ENCODE measurements around the gene TLX2.
A peak's percentile ranks its signal among the peaks of the same experiment; 100 is the strongest.
"Not testable (repeated sequence)": the region's sequence is repeated elsewhere in the genome, so short reads cannot be mapped to it uniquely, and the experiment has no call there.

TLX2 gene

DNA sequence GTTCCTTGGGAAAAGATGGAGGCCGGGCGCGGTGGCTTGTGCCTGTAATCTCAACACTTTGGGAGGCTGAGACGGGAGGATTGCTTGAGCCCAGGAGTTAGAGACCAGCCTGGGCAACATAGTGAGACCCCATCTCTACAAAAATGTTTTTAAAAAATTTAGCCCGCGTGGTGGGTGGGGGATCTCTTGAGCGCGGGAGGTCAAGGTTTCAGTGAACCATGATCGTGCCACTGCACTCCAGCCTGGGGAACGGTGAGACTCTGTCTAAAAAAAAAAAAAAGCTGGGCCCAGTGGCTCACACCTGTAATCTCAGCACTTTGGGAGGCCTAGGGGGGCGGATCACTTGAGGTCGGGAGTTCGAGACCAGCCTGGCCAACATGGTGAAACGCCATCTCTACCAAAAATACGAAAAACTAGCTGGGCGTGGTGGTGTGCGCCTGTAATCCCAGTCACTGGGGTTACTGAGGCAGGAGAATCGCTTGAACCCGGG is 30.5 kb upstream of the TLX2 start:
- peaks cover 18% of the 10 kb centered on the region for H3K4me1 ChIP-seq (ENCODE audit: control insufficient read depth, insufficient read depth, low read length)
- H3K36me3 ChIP-seq (ENCODE audit: control insufficient read depth, insufficient read depth, low read length); H3K9ac ChIP-seq (ENCODE audit: low read length); H3K27ac ChIP-seq (ENCODE audit: low read depth, low read length); H3K27me3 ChIP-seq (ENCODE audit: control insufficient read depth, insufficient read depth, low read length): not testable (repeated sequence)
- H3K4me3 ChIP-seq (ENCODE audit: low read length), result peak overlapping the region; percentile 91

DNA sequence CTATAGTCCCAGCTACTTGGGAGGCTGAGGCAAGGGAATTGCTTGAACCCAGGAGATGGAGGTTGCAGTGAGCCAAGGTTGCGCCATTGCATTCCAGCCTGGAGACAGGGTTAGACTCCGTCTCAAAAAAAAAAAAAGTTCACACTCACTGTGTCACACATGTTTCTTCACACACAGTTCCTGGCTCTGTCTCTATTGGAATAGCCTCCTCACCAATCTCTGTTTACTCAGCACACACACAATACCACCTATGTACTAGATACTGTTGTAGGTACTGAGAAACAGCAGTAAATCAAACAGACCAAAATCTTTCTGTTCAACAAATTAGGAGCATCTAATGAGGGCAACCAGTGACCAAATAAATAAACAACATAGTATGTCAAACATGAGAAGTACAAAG is 28.1 kb upstream of the TLX2 start:
- peaks cover 11% of the 10 kb centered on the region for H3K36me3 ChIP-seq (ENCODE audit: control insufficient read depth, insufficient read depth, low read length)
- H3K9ac ChIP-seq (ENCODE audit: low read length), result no peak overlapping the region
- H3K4me1 ChIP-seq (ENCODE audit: control insufficient read depth, insufficient read depth, low read length), result peaks cover 13% of the 10 kb centered on the region
- H3K27ac ChIP-seq (ENCODE audit: low read depth, low read length), result no peak overlapping the region
- H3K27me3 ChIP-seq (ENCODE audit: control insufficient read depth, insufficient read depth, low read length), result no peaks in the 10 kb centered on the region
- no peak overlapping the region for H3K4me3 ChIP-seq (ENCODE audit: low read length)

DNA sequence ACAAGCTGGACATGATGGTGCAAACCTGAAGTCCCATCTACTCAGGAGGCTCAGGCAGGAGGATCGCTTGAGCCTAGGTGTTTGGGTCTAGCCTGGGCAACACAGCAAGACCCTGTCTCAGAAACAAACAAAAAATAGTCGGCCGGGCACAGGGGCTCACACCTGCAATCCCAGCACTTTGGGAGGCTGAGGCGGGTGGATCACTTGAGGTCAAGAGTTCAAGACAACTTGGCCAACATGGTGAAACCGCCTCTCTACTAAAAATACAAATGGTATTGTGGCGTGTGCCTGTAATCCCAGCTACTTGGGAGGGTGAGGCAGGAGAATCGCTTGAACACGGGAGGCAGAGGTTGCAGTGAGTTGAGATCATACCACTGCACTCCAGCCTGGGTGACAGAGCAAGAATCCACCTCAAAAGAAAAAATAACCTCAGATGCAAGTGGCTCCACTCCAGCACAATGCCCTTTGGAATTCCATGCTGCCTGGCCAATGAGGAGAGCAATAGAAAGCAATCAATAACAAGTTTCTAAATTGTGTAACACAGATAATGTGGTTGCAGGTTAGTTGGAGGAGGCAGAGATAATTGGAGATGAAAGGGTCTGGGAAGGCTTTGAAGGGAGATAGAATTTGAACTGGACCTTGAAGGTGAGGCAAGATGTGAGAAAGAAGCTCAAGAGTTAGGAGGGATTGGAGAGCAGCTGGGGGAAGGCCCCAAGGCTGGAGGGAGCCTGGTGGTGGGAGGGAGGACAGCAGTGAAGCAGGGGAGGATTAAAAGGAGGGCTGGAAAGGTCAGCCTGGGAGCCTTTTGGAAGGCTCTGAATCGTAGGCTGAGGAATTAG is 25.4 kb upstream of the TLX2 start:
- Histone ChIP-seq H3K9ac (ENCODE audit: low read length) (no peak overlapping the region), H3K27ac (ENCODE audit: low read depth, low read length) (no peak overlapping the region), H3K27me3 (ENCODE audit: control insufficient read depth, insufficient read depth, low read length) (no peaks in the 10 kb centered on the region), H3K4me3 (ENCODE audit: low read length) (no peak overlapping the region), H3K4me1 (ENCODE audit: control insufficient read depth, insufficient read depth, low read length) (no peaks in the 10 kb centered on the region), H3K36me3 (ENCODE audit: control insufficient read depth, insufficient read depth, low read length) (peaks cover 27% of the 10 kb centered on the region)

DNA sequence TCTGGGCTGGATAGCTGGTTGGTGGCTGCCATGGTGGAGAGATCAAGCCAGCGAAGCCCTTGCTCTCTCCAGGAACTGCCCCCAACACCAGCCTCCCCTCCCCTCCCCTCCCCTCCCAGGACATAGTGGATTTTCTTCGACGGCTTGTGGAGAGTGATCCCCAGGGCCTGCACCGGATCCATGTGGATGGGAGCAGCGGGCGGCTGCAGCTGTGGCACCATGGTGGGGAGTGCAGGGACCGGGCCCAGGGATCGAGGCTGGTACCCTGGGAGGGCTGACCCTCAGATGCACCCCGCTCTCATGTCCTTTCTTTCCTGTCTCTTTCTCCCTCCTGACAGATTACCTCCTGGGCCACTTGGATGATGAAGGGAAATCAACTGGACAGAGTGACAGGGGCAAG is 24.3 kb upstream of the TLX2 start:
- H3K27me3 ChIP-seq (ENCODE audit: control insufficient read depth, insufficient read depth, low read length), result no peaks in the 10 kb centered on the region
- peaks cover 32% of the 10 kb centered on the region for H3K36me3 ChIP-seq (ENCODE audit: control insufficient read depth, insufficient read depth, low read length)
- no peak overlapping the region for H3K4me3 ChIP-seq (ENCODE audit: low read length)
- H3K9ac ChIP-seq (ENCODE audit: low read length), result no peak overlapping the region
- H3K4me1 ChIP-seq (ENCODE audit: control insufficient read depth, insufficient read depth, low read length), result no peaks in the 10 kb centered on the region
- no peak overlapping the region for H3K27ac ChIP-seq (ENCODE audit: low read depth, low read length)

DNA sequence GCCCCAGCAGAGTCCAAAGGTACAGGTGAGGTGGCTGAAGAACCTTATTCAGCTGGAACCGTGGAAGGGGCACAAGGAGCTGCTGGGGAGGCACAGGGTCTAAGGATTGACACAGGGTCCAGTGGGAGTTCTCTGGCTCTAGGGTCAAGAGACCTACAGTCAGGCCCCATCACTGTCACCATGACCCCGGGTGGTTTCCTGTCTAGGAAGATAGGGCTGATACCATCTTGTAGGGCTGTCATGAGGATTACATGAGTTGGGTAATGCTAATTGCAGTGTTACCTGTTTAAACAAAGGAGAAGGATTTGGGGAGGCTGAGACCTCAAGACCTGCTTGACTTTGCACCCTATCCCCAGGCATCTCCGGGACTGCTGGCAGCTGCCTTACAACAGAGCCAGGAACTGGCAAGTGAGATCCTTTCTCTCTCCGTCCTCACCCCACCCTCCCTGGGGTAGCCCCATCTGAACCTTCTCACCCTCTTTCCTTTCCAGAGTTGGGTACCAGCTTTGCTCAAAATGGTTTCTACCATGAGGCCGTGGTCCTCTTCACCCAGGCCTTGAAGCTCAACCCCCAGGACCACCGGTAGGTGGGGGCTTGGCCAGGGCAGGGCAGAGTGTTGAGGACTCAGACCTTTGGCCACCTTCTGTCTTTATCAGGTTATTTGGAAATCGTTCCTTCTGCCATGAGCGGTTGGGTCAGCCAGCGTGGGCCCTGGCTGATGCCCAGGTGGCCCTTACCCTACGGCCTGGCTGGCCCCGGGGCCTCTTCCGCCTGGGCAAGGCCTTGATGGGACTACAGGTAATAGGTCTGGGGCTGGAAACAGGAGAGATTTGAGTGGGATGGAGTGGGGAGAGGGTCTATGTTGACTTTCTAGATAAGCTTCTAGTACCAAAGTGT is 22.4 kb upstream of the TLX2 start:
- Histone ChIP-seq H3K4me3 (ENCODE audit: low read length) (no peak overlapping the region), H3K27me3 (ENCODE audit: control insufficient read depth, insufficient read depth, low read length) (no peaks in the 10 kb centered on the region), H3K4me1 (ENCODE audit: control insufficient read depth, insufficient read depth, low read length) (no peaks in the 10 kb centered on the region), H3K27ac (ENCODE audit: low read depth, low read length) (no peak overlapping the region), H3K36me3 (ENCODE audit: control insufficient read depth, insufficient read depth, low read length) (peaks cover 32% of the 10 kb centered on the region), H3K9ac (ENCODE audit: low read length) (no peak overlapping the region)

DNA sequence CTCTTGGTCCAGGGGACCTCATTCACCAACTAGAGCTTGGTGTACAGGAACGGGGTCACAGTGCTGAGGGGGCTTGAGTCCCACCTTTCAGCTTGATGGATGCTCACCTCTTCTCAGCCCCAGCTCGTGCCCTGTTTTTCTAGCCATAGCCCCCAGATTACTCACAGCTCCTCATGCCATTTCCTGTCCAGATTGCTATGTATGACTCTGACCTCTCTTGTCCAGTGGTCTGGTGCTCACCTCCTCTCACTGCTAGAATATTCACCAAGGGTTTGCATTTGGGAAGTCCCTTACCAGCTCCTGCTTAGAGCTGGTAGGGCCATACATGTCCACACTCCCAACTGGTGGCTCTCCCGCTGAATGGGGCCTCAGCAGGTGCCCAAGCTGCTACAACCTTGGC is 20.7 kb upstream of the TLX2 start:
- Histone ChIP-seq H3K4me3 (ENCODE audit: low read length) (no peak overlapping the region), H3K27me3 (ENCODE audit: control insufficient read depth, insufficient read depth, low read length) (peaks cover 10% of the 10 kb centered on the region), H3K4me1 (ENCODE audit: control insufficient read depth, insufficient read depth, low read length) (peaks cover 5% of the 10 kb centered on the region), H3K9ac (ENCODE audit: low read length) (no peak overlapping the region), H3K27ac (ENCODE audit: low read depth, low read length) (no peak overlapping the region), H3K36me3 (ENCODE audit: control insufficient read depth, insufficient read depth, low read length) (peaks cover 32% of the 10 kb centered on the region)

DNA sequence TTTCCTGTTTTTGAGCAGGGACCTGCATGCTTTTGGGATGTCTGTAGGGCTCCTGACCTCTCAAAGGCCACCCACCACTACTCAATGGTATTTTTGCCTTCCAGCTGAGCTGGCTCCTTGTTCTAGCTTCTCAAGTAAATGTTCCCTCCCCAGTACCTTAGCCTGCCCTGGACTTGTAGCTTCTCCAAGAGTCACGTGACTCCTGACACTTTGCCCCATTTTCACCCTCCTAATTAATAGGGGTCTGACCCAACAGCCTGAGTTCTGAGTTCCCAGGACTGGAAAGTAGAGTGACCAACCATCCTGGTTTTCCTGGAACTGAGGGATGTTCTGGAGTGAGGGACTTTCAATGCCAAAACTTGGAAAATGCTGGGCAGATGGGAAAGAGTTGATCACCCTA is 18.8 kb upstream of the TLX2 start:
- no peak overlapping the region for H3K4me3 ChIP-seq (ENCODE audit: low read length)
- H3K36me3 ChIP-seq (ENCODE audit: control insufficient read depth, insufficient read depth, low read length), result peaks cover 27% of the 10 kb centered on the region
- peaks cover 23% of the 10 kb centered on the region for H3K27me3 ChIP-seq (ENCODE audit: control insufficient read depth, insufficient read depth, low read length)
- H3K4me1 ChIP-seq (ENCODE audit: control insufficient read depth, insufficient read depth, low read length), result peaks cover 8% of the 10 kb centered on the region
- no peak overlapping the region for H3K27ac ChIP-seq (ENCODE audit: low read depth, low read length)
- no peak overlapping the region for H3K9ac ChIP-seq (ENCODE audit: low read length)

DNA sequence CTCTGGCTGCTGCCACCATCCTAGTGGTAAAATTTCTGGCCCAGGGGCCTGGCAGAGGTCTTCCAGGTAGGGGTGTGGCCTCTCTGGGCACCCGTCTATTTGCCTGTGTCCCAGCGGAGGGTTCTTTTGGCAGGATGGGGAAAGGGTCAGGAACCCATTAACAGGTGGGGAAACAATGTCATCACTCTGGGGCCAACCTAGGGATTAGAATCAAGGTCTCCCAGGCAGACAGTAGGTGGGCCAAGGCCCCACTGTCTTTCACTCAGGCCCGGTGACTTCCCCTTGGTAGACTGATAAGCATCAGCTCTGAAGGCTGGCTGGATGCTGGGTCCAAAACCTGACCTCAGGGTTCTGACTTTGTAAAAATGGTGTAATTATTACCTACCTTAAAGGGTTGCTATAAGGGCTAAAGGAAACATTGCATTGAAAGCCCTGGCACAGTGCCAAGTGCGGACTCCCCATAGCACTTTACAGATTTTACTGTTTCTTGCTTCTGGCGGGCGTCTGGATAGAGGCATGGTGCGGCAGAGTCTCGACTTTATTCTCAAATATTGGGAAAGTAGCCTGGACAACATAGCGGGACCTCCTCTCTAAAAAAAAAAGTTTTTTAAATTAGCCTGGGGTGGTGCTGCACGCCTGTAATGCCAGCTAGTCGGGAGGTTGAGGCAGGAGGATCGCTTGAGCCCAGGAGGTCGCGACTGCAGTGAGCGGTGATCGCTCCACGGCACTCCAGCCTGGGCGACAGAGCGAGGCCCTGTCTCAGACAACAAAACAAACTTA is 17.1 kb upstream of the TLX2 start:
- Histone ChIP-seq H3K27ac (ENCODE audit: low read depth, low read length) (no peak overlapping the region), H3K4me1 (ENCODE audit: control insufficient read depth, insufficient read depth, low read length) (peaks cover 8% of the 10 kb centered on the region), H3K27me3 (ENCODE audit: control insufficient read depth, insufficient read depth, low read length) (peaks cover 26% of the 10 kb centered on the region), H3K4me3 (ENCODE audit: low read length) (peak overlapping the region; percentile 68), H3K9ac (ENCODE audit: low read length) (no peak overlapping the region), H3K36me3 (ENCODE audit: control insufficient read depth, insufficient read depth, low read length) (peaks cover 14% of the 10 kb centered on the region)

DNA sequence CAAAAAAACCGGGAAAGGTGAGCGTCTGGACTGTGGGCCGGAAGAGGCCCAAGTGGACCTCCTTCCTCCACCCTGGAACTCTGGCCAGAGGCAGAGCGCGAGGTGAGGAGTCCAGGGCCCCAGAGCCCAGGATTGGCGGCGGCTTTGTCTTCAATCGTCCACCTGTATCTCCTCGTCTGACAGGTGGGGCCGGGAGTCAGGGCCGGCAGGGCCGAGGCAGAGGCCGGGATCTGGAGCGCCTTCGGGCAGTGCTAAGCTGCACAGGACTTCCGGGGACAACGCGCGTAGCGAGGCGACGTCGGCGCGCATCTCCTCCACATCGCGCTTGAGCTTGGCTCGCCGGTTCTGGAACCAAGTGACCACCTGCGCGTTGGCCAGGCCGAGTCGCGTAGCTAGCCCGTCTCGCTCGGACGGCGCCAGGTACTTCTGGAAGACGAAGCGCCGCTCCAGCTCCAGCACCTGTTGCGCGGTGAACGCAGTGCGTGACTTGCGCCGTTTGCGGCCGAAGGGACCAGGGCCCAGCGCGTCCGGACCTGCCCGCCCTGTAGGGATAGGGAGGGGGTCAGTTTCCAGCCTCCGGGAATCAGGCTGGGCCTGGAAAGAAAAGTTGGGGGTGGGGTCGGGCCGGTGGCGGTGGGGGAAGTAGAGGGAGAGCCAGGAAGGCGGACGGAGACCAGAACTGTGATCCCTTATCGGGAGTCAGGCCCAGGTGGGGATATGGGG is 16.3 kb upstream of the TLX2 start:
- no peak overlapping the region for H3K27ac ChIP-seq (ENCODE audit: low read depth, low read length)

DNA sequence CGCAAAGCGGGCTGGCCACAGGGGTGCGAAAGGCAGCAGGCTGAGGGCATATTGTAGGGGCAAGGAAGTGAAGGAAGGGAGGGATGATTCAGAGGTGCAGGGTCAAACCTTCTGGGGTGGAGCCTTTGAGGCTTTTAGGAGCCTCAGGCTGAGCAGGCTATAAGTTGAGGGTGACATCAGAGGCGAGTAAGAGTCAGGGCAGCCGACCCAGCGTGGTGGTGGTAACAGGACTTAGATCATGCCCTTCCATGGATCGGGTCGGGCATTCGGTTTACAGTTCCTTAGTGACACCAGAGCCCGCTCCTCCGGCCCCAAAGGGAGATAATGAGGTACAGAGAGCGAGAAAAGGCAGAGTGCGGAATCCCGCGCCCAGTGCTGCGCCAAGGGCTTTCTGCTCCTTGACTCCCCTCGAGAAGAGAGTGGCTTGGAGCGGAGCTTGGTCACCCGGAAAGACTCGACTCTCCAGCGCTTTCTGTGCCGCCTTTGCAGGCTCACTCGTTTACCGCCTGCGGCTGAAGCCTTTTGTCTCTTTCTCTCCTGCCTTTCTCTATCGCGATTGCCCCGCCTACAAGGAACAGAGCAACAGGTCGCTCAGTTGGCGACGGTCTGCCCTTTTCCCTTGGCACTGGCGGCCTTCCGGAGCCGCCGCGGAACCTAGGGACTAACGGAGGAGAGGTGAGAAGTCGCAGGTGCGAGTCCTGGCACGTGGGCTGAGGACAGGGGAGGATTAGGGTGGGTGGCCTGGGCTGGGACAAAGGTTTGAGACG is 15.6 kb upstream of the TLX2 start:
- H3K36me3 ChIP-seq (ENCODE audit: control insufficient read depth, insufficient read depth, low read length), result peaks cover 5% of the 10 kb centered on the region
- no peak overlapping the region for H3K27ac ChIP-seq (ENCODE audit: low read depth, low read length)
- H3K9ac ChIP-seq (ENCODE audit: low read length), result no peak overlapping the region
- peak overlapping the region; percentile 68 for H3K4me3 ChIP-seq (ENCODE audit: low read length)
- peaks cover 27% of the 10 kb centered on the region for H3K27me3 ChIP-seq (ENCODE audit: control insufficient read depth, insufficient read depth, low read length)
- peaks cover 11% of the 10 kb centered on the region for H3K4me1 ChIP-seq (ENCODE audit: control insufficient read depth, insufficient read depth, low read length)

More for the DNA sequence above, 16.3 kb upstream of the TLX2 start:
- Histone ChIP-seq H3K36me3 (ENCODE audit: control insufficient read depth, insufficient read depth, low read length) (peaks cover 8% of the 10 kb centered on the region), H3K27me3 (ENCODE audit: control insufficient read depth, insufficient read depth, low read length) (peaks cover 27% of the 10 kb centered on the region), H3K9ac (ENCODE audit: low read length) (peak overlapping the region; percentile 36), H3K4me1 (ENCODE audit: control insufficient read depth, insufficient read depth, low read length) (peaks cover 11% of the 10 kb centered on the region), H3K4me3 (ENCODE audit: low read length) (peak overlapping the region; percentile 68)

DNA sequence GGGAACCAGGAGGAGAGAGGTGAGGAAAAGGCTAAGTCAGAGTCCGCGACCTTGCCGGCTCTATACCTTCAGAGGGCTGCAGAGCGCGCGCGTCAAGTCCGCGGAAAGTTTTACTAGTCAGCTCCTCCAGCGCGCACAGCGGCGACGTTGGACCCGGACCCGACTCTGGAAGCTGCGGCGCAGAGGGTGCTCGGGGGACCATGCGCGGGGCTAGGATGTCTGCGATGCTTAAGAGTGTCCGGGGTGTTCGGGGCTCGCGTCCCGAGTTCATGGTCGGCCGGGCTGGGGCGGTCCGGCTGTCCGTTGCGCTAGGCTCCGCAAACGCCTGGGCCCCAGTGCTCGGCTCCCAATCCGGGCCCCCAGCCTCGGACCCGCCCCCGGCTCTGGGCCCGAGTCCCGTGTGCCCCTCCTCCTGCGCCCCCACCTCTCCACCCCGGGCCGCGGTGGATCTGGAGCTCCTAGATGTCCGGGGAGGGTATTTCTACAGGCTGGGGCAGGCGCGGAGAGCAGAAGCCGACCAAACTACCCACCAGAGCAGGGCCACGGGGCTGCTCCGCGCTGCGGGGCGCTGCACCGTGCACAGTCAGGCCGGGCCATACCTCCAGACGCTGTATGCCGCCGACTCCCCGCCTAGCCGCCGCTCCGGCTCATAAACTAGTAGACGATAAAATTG is 14.8 kb upstream of the TLX2 start, which contains the start of gene LBX2:
Gene LBX2 (minus strand): TSS at position 337 of the 673 bp plus-strand sequence. CDS start 66 bp downstream, at position 271.
- H3K4me3 ChIP-seq (ENCODE audit: low read length), result peak within 1 kb of the TSS; percentile 68
- H3K9ac ChIP-seq (ENCODE audit: low read length), result no peak within 1 kb of the TSS
- H3K27ac ChIP-seq (ENCODE audit: low read depth, low read length), result no peak within 1 kb of the TSS
- H3K36me3 ChIP-seq (ENCODE audit: control insufficient read depth, insufficient read depth, low read length), result no peaks in the 10 kb centered on the region
- peaks cover 32% of the 10 kb centered on the region for H3K27me3 ChIP-seq (ENCODE audit: control insufficient read depth, insufficient read depth, low read length)
- peaks cover 11% of the 10 kb centered on the region for H3K4me1 ChIP-seq (ENCODE audit: control insufficient read depth, insufficient read depth, low read length)
